HG02885 (cell line): ENCODE measurements around the gene MAML3.

ENCODE experiments used
- ATAC-seq: cut with Tn5 transposase; IDR thresholded peaks from one replicate; pipeline ENCODE4 v1.9.1; 2021; ENCODE audit warnings: mild to moderate bottlenecking; ENCODE audit not compliant: unreplicated experiment, poor library complexity

Gene MAML3

DNA sequence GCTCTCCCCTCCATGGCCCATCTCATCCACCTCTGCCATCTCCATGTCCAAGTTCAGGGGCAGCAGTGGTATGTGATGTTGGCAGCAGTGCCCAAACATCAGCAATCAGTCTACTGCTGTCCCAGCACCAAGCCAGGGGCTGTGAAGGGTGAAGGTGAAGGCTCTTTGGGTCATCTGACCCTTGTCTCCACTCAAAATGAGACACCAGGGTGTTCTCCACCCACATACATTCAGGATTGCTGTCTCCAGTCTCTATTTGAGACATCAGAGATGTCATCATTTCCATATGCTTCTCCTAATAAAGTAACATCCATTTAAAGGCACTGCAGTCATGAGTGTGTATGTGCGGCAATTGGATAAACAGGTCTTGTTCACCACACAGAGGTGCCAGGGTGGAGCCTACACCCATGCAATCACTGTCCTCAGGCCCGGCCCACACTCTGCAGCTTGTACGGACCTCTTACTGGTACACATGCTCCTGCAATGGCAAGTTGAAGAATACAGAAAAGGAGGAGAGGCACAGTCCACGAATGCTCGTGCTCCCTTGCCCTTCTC, 22.2 kb downstream of the MAML3 start:
- ATAC-seq, result no peak

- ATAC-seq, result no peak
Measured at GRCh38 chr4:140130677-140131076, 23.3 kb downstream of the MAML3 start.

DNA sequence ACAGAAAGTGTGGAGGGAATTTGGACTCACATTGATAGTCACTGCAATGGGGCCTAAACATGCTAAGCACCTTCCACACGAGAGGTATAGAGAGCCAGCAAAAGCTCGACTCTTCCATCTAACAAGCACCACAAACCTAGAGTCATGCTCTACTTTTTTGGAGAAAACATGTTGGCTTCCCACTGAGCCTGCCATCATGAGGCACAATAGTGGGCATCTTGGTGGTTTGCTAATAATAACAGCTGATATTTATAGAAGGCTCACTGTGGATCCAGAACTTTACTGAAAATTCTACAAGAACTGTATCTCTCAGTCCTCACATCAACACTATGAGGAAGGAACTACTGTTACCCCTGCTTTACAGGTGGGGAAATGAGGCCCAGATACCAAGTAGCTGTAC, 26.6 kb downstream of the MAML3 start:
- no peak for ATAC-seq

GRCh38 chr4:140126261-140126660, 27.7 kb downstream of the MAML3 start:
- ATAC-seq, result no peak

GRCh38 chr4:140125374-140125773, 28.6 kb downstream of the MAML3 start:
- no peak for ATAC-seq

- ATAC-seq, result no peak
Measured at GRCh38 chr4:140123666-140124377, 30.2 kb downstream of the MAML3 start.

DNA sequence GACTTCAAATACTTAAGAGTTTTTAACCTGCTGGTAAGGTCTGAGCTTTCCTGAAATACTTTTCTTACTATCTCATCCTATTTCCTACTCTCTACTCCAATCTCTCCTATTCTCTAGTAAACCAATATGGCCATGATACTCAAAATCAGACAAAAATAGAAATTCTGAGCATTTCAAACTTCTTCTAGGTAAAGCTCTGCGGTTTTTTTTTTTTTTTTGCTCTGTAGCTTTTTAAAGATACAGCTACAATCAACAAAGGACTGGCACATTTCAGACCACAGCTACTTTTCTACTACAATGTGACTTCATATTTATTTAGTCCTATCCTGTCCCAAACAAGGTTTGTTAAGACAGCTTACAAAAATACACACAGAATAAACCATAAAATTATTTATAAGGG, 31.1 kb downstream of the MAML3 start:
- ATAC-seq, result no peak

DNA sequence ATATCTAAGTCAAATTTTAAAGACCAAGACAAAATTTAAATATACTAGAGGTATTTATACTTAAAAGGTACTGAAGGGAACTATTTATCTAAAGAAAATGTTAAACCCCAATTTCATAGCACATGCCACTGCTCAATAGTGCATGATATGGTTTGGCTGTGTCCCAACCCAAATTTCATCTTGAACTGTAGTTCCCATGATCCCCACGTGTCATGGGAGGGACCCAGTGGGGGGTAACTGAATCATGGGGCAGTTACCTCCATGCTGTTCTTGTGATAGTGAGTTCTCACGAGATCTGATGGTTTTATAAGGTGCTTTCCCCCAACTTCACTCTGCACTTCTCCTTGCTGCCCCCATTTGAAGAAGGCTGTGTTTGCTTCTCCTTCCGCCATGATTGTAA, 32.3 kb downstream of the MAML3 start:
- no peak for ATAC-seq

DNA sequence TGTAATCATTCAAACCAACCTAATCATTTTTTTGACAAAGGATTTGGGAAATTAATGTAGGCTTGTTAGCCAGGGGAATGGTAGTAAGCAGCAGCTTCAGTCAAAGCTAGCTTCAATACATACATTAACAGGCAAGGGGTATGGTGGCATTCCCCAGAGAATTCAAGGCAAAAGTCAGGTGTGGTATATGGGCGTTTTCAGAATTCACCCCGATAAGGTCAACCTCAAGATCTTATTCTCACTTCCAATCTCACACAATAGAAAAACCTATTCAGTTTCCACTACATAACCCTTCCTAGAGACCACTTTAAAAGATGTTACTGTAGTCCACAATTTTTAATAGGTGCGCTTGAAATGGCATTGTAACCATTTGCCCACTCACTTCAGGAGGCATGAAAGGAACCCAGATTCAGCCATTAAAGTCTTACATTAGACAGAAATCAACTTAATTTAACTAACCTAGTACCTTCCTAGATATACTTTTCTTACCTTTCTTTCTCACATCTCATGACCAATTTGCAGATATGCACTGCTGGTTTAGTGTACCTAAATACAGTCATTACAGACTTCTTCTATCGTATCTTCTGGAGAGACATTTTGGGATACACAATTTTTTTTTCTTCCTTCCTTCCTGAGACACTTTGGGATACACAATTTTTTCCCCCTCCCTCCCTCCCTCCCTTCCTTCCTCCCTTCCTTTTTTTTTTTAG, 34.9 kb downstream of the MAML3 start:
- no peak for ATAC-seq

DNA sequence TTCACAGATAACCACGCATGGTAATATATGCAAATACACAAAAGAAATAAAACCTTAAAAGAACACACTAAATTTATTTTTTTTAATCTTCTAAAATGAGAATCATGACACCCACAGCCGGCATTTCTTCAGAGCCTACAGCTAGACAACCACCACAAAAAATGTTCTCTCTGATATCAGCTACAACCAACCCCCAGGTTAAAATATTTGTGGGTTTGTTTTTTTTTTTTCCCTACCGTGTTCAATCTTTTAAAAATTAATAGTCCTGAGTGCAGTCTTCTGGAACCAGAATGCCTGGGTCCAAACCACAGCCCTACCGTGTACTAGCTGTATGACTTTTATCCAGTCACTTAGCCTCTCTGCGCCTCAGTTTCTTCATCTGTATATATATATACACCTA, 36.0 kb downstream of the MAML3 start:
- ATAC-seq, result no peak

DNA sequence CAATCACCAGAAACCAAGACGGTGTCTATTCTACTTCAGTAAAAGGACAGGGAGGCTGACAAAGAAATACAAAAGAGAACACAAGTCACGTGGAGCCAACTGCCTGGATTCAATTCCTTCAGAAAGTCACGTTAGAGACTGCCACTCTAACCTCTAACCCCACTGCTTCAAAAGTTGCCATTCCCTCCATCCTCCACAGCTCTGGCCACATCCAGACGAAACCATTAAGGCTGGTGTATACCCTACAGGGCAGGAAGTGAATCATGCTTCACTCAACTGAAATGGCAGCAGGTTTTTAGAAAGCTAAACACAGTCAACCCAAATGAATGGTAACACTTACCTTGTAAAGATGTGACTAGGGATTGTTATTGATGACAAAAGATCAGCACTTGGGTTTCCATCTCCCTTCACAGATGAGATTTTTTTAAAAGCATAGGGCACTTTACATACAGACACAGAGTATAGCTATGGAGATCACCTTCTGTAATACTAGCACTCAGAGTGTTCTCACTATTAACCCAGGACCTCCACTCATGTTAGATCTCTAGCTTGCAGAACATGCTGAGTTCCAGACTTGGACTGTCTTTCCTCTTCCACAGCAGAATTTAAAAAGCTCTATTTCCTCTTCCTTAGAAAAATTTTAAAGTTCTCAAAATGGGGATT, 37.4 kb downstream of the MAML3 start:
- ATAC-seq, result no peak

DNA sequence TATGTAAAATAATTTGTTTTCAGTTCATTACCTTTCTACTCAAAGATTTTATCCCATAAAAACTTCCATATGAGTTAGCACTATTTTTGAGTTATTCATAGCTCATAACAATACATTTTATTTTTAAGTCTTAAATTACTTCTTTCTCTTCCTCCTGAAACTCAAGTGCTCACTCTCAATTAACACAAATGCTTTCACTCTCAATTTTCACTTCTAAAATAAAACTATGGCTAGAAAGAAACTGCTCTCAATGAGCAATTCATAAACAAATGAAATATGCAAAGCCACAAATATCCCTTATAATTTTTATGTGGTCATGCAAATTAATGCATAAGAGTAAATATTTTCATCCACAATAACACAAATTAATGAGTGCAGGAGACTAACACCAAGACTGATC, 38.8 kb downstream of the MAML3 start:
- ATAC-seq, result peak; percentile 65

DNA sequence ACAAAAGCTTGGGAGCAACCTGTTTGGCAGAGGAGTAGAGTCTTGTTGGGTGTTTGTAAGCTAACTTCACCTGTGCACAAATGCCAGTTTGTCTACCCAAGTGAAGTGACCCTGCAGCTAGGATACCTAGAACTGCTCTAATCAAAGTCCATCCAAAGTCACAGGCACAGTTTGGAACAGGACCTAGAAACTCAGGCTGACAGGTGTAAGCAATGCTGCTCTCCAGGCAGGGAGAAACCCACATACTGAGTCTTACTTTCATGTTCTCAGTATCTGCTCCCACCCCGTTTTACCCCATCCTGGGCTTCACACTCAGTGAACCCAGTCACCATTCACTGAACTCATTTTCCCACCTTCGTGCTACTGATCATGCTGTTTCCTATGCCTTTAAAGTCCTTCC, 40.3 kb downstream of the MAML3 start:
- ATAC-seq, result no peak

GRCh38 chr4:140112576-140112975, 41.4 kb downstream of the MAML3 start:
- no peak for ATAC-seq

- no peak for ATAC-seq
Measured at GRCh38 chr4:140111256-140111655, 42.7 kb downstream of the MAML3 start.

- ATAC-seq, result no peak
Measured at GRCh38 chr4:140110542-140111215, 43.3 kb downstream of the MAML3 start.

- ATAC-seq, result no peak
Measured at GRCh38 chr4:140109737-140110136, 44.2 kb downstream of the MAML3 start.

DNA sequence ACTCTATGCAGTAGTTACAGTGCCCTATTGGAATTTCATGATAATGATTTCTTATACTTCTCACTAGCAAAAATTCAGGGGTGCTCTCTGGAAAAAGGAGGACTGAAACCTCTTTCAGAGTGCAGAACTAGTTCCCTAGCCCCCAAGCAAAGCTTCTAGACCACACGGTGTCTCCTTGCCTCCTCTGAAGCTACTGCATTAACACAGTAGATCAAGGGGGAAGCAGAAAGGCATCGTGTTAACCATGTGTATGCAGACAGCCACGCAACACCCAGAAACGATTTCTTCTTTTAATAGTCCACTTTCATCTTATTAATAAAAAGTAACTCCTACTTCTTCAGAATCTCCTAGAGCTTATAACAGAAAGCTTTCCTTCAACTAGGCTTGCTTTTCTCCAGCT, 44.7 kb downstream of the MAML3 start:
- ATAC-seq, result no peak

GRCh38 chr4:140108713-140109230, 45.2 kb downstream of the MAML3 start:
- no peak for ATAC-seq

- ATAC-seq, result no peak
Measured at GRCh38 chr4:140108243-140108642, 45.7 kb downstream of the MAML3 start.
